GF-D8 (cell line): ENCODE data around the gene SLC48A1.
A peak's percentile ranks its signal among the peaks of the same experiment; 100 is the strongest.
"Not testable (repeated sequence)": the region's sequence is repeated elsewhere in the genome, so short reads cannot be mapped to it uniquely, and the experiment has no call there.

Experiments used
- DNase-seq: peaks from one replicate; lab custom pipeline; 2025; lab: John Stamatoyannopoulos, UW

The SLC48A1 gene

GRCh38 chr12:47812797-47813510, 39.9 kb downstream of the SLC48A1 start:
- DNase-seq, result peak; percentile 76

GRCh38 chr12:47813511-47814196, 40.6 kb downstream of the SLC48A1 start:
- DNase-seq, result peak; percentile 64

GRCh38 chr12:47814539-47815170, 41.6 kb downstream of the SLC48A1 start:
- no peak for DNase-seq

- DNase-seq, result not testable (repeated sequence)
Observed at GRCh38 chr12:47815447-47815846, 42.4 kb downstream of the SLC48A1 start.

- DNase-seq, result no peak
Observed at GRCh38 chr12:47816403-47817271, 43.6 kb downstream of the SLC48A1 start.

- DNase-seq, result no peak
Observed at GRCh38 chr12:47817272-47818006, 44.4 kb downstream of the SLC48A1 start.

GRCh38 chr12:47818007-47818376, 45.0 kb downstream of the SLC48A1 start:
- DNase-seq, result no peak

- DNase-seq, result no peak
Observed at GRCh38 chr12:47818467-47819137, 45.6 kb downstream of the SLC48A1 start.

- no peak for DNase-seq
Observed at GRCh38 chr12:47819138-47819895, 46.3 kb downstream of the SLC48A1 start.

- peak; percentile 33 for DNase-seq
Observed at GRCh38 chr12:47819896-47820630, 47.0 kb downstream of the SLC48A1 start, which contains the start of gene HDAC7. Gene HDAC7 (minus strand): TSS chr12:47819903. CDS start chr12:47819785, 118 bp downstream.

- DNase-seq, result peak; percentile 34
Observed at GRCh38 chr12:47820631-47821345, 47.8 kb downstream of the SLC48A1 start.

- no peak for DNase-seq
Observed at GRCh38 chr12:47821346-47821706, 48.3 kb downstream of the SLC48A1 start.

GRCh38 chr12:47822401-47822800, 49.4 kb downstream of the SLC48A1 start:
- DNase-seq, result no peak

GRCh38 chr12:47822863-47823262, 49.8 kb downstream of the SLC48A1 start:
- no peak for DNase-seq

- no peak for DNase-seq
Observed at GRCh38 chr12:47823422-47824086, 50.5 kb downstream of the SLC48A1 start.

GRCh38 chr12:47824198-47824597, 51.2 kb downstream of the SLC48A1 start:
- no peak for DNase-seq

GRCh38 chr12:47824635-47825034, 51.6 kb downstream of the SLC48A1 start:
- no peak for DNase-seq

GRCh38 chr12:47825173-47825639, 52.2 kb downstream of the SLC48A1 start:
- no peak for DNase-seq
